ENCODE results near the gene RAPGEF4.

DNA sequence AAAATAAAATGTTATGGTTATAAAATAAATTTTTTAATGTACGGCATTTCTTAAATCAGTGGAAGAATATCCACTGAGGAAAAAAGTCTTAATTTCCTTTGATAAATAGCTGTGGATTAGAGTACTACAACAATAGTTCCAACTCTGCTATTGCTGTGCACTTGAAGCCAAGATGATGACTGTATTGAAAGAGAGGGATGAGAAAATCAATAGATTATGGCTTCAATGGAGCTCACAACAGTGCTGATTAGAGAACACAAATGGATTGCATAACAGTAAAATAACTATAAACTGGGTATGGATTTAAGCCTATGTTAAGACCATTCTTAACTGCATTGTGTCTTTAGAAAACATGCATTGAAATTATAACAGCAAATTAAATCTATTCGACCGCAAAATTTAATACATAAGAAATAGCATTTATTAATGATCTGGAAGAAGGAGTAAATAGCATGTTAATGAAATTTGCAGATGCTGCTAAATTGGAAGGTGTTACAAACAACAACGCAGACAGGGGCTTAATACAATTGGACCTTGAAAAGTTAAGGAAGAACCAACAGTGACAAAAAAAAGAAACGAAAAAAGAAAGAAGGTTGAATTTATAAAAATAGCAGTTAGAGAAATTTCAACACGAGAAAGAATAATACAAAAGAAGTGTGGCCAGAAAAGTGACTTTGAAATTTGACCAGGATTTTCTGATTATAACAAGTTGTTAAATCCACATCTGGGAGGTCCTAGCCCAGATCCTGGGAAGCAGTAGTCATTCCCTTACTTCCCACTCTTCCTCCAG is 331.4 kb downstream of the RAPGEF4 start:
- TF ChIP-seq, protein P1, sequence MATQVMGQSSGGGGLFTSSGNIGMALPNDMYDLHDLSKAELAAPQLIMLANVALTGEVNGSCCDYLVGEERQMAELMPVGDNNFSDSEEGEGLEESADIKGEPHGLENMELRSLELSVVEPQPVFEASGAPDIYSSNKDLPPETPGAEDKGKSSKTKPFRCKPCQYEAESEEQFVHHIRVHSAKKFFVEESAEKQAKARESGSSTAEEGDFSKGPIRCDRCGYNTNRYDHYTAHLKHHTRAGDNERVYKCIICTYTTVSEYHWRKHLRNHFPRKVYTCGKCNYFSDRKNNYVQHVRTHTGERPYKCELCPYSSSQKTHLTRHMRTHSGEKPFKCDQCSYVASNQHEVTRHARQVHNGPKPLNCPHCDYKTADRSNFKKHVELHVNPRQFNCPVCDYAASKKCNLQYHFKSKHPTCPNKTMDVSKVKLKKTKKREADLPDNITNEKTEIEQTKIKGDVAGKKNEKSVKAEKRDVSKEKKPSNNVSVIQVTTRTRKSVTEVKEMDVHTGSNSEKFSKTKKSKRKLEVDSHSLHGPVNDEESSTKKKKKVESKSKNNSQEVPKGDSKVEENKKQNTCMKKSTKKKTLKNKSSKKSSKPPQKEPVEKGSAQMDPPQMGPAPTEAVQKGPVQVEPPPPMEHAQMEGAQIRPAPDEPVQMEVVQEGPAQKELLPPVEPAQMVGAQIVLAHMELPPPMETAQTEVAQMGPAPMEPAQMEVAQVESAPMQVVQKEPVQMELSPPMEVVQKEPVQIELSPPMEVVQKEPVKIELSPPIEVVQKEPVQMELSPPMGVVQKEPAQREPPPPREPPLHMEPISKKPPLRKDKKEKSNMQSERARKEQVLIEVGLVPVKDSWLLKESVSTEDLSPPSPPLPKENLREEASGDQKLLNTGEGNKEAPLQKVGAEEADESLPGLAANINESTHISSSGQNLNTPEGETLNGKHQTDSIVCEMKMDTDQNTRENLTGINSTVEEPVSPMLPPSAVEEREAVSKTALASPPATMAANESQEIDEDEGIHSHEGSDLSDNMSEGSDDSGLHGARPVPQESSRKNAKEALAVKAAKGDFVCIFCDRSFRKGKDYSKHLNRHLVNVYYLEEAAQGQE (IDR thresholded peaks at IDR 0.05; ENCODE audit: insufficient read depth in 1 of 2, low read depth in 2 of 2, low read length in 2 of 2) = no peak
- TF ChIP-seq SIN3A (IDR thresholded peaks at IDR 0.05; ENCODE audit: borderline replicate concordance, insufficient read depth, low read length) = no peak
